Activated CD4-positive, alpha-beta T cell treated with anti-CD3 and anti-CD28 coated beads, Interleukin-2, Interleukin-4, amounts not matched to agents 100 ng/mL and 50 ng/mL, durations not matched to agents 16 hours and 8 hours (primary cell): ENCODE measurements around the gene DIPK1A.
A peak's percentile ranks its signal among the peaks of the same experiment; 100 is the strongest.

Experiments
- DNase-seq: peaks from one replicate; pipeline ENCODE4 v3.0.0-alpha.2; 2020; ENCODE audit warnings: low spot score

The DIPK1A gene

DNA sequence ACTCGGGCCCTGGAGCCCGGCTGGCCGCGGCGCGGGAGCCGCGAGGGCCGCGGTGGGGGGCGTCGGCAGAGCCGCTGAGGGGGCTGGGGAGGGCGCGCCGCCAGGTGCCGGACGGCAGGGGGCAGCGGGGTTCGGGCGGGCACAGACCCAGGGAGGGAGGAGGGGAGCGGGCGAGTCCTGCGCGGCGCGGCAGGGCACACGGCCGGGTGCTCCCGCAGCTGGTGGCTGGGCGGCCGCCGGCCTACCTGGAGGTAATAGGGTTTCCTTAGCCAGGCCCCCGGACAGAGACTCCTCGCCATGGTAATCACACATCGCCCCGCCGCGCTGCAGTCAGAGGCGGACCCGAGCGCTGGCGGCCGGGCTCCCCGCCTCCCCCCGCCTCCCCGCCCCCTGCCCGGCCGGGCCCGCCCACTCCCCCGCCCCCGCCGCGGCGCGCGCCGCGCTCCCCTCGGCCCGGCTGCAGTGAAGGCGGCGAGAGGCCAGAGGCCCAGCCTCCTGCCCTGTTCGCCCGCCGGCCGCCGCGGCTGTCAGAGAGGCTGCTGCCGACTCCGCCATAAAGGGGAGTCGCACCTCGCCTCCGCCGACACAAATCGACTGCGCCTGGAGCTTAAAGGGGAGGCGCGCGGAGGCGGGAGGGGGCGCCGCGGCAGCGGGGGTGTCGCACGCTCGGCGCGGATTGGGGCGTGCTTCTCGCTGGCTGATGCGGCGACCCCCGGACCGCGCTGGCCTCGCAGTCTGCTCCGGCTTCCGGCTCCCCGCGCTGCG lies at the start of gene DIPK1A:
Gene DIPK1A (minus strand): TSS at position 332 of the 765 bp plus-strand sequence. CDS start 33 bp downstream, at position 299.
- DNase-seq = peak; percentile 73

DNA sequence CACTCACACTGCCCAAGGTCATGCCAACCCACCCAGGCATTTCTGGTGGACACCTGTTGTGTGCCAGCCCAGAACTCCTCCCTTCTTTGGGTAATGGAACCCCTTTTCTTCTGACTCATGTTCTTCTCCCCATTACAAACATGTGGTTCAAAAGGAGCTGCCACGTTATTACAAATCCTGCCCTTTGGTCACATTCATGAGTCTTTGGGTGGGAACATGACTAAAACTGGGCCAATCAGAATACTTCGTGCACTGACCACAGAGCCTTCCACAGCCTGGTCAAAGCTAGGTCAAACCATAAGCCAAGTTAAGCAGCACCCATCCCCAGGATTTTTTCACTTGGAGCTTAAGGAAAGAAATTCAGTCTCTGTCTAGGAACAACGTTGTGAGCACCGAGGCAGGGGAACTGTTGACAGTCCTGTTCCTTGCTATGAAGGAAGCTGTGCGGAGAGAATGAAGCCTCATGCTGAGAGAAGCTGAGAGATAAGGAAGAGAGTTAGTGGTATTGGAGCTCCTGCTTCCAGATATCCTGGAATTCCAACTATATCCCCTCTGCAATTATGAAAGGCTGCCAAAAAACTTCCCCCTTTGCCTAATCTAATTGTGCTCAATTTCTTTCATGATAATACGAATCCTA lies 46.8 kb upstream of the DIPK1A start:
- DNase-seq = no peak

DNA sequence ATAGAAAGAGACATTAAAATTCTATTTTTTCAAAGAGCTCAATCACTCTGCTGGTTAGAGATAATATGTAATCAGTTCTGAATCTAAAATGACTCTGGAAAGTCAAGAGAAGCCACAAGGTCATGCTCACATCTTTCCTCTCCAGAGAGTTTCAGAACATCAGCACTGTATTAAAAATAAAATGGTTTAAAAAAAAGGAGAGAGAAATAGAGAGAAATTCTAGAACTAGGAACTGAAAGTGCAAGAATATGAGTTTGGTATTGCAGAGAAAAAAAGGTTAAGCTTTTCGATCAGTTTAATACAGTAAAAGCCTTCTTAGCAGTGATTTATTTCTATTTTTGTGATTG lies 44.0 kb upstream of the DIPK1A start:
- DNase-seq = no peak

- no peak for DNase-seq
Measured at GRCh38 chr1:93004566-93005251, 43.4 kb upstream of the DIPK1A start.

DNA sequence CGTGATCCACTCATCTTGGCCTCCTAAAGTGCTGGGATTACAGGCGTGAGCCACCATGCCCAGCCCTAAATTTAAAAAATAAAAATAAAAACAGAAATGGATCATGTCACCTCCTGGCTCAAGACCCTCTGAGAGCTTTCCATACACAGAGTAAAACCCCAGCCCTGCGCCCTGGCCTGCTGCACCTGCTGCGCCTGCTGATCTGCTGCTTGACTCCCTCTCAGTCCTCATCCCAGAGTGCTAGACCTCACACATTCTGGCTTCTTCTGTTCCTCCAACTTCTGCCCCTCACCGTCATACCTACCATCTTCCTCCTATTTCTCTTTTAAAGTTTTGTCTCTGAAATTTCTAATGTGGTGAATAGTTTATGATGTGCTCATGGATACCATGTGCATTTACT lies 42.7 kb upstream of the DIPK1A start:
- no peak for DNase-seq

DNA sequence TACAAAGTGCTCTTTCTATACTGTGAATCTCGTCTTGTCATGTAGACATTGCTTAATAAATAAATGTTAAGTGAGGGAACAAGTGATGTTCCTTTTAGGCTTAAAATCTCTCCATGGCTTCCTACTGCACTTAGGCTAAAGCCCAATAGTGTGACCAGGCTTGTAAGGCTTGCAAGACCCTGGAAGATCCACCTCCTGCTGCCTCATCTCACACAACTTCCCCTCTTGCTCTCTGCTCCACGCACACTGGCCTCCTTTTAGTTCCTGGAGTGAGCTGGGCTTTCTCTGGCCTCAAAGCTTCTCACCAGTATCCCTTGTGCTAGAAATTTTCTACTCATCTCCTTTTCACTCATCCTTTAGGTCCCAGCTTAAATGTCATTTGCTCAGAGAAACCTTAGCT lies 41.5 kb upstream of the DIPK1A start:
- no peak for DNase-seq

DNA sequence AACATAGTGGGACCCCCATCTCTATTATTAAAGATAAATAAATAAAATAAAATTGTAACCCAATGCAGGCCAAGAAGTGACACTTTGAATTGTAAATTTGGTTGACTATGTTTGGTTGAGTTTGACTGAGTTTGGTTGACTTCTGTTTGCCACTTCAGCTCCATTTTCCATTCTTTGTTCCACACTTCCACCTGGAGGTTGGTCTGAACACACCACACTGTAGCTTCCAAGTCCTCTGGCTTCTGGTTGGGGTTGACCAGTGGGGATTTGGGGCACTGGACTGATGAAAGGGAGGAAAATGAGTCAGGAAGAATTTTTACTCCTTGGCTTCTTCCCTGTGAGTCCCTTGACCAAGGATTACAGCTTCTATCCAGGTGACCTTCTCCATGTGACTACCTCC lies 40.6 kb upstream of the DIPK1A start:
- no peak for DNase-seq

DNA sequence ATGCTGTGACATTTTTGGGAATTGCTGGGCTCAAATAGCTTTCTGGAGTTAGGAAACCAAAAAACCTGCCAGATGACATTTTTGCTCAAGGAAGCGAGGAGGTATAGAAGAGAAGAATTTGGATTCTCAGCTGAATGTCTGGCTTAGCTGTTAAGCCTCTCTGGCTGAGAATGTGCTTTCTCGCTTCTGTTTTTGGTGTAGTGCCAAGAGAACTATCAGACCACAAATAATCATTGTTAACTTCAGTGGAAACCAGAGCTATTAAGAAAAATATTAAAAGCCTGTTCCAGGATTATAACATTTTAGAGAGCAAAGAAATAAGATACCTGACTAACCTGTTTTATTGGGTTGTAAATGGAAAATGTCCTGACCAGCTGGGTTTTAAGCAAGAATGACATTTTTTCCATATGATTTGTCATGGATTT lies 39.5 kb upstream of the DIPK1A start:
- no peak for DNase-seq

DNA sequence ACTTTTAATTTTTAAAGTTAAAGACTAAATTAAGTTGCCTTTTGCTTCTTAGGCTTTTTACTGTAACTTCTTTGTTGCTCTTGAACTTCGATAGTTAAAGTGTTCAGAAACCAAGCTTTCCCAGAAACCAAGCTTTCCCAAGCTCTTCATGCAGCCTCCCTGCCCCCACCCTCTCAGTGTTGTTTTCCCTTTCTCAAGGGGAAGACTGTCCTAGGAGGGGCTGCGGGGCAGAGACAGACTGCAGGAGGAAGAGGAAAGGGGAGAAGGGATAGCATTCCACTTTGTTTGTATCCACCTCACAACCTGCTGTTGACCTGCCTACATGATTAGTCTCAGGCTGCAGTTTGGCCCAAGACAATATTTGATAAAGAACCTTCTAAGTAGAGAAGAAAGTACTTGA lies 39.0 kb upstream of the DIPK1A start:
- DNase-seq = no peak

- DNase-seq = no peak
Measured at GRCh38 chr1:92998821-92999220, 37.6 kb upstream of the DIPK1A start.

DNA sequence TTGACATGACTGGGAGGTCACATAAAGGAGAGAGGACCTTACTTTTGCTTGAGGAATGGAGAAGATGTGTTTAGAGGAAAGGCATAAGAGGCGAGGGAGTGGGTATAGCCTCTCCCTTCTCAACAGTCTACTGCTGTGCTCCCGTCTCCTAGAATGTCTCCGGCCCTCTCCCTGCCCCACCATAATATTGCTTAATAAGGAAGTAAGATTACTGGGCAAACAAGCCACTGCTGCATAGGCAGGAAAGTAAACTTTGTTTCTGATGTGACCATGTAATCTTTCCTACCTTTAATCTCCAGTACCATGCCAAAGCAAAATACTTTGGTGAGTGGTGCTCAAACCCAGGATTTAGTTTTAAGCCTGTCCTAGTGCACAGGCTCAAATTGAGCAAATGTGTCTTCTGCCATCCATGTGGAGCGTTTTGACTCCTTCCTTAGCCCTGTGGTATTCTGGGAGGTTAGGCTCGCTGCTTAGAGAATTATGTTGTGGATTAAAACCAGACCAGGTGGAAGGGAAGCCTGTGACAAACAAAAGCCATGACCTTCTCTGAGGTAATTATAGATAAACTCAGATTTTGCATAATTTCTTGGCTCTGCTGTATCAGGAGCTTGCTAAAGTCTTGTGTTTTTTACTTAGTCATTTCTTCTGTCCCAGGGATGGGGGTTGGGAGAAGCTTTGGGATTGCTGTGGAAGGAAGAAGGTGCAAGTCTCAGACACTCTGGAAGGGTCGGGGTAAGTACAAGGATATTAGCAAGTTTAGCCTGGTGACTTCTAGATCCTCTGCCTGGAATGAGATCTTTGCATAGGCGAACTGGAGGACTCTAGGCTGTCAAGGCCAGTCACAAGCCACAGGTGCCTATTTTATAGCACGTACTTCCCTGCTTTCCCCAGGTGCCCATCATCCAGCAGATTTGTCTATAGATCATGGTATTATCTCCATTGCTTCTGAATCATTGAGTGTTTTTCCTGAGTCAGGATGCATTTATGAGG lies 34.5 kb upstream of the DIPK1A start:
- DNase-seq = no peak

- peak; percentile 84 for DNase-seq
Measured at GRCh38 chr1:92994105-92994712, 32.9 kb upstream of the DIPK1A start.

GRCh38 chr1:92993581-92993980 lies 32.3 kb upstream of the DIPK1A start:
- DNase-seq = no peak

DNA sequence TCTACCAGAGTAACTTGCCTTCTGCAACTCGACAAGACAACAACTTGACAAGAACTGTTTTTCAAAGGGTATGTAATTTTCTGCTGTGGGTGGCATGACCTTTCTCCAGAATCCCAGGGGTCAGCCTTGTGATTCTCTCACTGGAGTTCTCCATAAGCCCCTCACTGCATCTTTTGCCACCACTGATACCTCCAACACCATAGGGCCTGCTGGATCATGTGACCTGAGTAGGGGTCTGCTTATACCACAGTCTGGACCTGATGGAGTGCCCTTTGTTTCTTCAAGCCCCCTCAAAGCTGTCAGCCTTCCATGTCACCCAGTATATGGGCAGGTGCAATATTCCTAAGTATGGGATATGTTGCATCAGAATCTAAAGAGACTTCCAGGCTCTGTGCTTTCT lies 31.6 kb upstream of the DIPK1A start:
- DNase-seq = no peak

- no peak for DNase-seq
Measured at GRCh38 chr1:92992054-92992453, 30.8 kb upstream of the DIPK1A start.

GRCh38 chr1:92990828-92991227 lies 29.6 kb upstream of the DIPK1A start:
- peak; percentile 44 for DNase-seq

GRCh38 chr1:92989936-92990583 lies 28.8 kb upstream of the DIPK1A start:
- DNase-seq = no peak

- no peak for DNase-seq
Measured at GRCh38 chr1:92989253-92989652, 28.0 kb upstream of the DIPK1A start.

DNA sequence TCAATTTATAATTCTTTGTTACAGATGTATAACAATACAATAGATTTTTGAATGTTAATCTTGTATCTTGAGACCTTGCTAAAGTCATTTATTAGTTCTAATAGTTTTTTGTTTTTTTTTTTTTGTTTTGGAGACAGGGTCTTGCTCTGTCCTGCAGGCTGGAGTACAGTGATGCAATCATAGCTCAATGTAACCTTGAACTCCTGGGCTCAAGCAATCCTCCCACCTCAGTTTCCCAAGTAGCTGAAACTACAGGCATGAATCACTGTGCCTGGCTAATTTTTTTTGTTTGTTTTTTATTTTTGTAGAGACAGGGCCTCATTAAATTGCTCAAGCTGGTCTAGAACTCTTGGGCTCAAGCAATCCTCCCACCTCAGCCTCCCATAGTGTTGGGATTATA lies 26.2 kb upstream of the DIPK1A start:
- DNase-seq = no peak

DNA sequence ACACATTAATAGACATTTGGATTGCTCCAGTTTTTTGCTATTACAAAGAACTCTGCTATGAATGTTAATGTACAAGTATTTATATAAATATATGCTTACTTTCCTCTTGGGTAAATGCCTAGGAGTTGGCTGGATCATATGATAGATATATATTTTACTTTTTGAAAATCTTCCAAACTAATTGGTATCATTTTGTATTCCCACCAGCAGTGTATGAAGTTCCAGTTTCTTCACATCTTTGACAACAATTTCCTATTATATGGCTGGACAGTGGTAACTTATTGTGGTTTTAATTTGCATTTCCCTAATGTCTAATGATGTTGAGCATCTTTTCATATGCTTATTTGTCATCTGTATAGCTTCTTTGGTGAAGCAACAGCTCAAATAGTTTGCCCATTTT lies 23.8 kb upstream of the DIPK1A start:
- no peak for DNase-seq
